Epithelial cell of esophagus (primary cell): ENCODE measurements around the gene TSSC4.
A peak's percentile ranks its signal among the peaks of the same experiment; 100 is the strongest.

Experiments
- DNase-seq: peaks from one replicate; pipeline ENCODE4 v3.0.0; 2010; ENCODE audit warnings: low read depth
- H3K4me3 ChIP-seq: 2 replicates; pipeline ENCODE4 v1.5.1; 2011; ENCODE audit warnings: mild to moderate bottlenecking, low read length, control low read depth
- TF ChIP-seq, protein P1 (sequence below): IDR thresholded peaks from 2 replicates; pipeline ENCODE4 v1.5.1; 2011; ENCODE audit warnings: low read depth, mild to moderate bottlenecking, low read length, control low read depth, inconsistent platforms; ENCODE audit not compliant: insufficient read depth; ENCODE audit errors: missing control alignments

Gene TSSC4

DNA sequence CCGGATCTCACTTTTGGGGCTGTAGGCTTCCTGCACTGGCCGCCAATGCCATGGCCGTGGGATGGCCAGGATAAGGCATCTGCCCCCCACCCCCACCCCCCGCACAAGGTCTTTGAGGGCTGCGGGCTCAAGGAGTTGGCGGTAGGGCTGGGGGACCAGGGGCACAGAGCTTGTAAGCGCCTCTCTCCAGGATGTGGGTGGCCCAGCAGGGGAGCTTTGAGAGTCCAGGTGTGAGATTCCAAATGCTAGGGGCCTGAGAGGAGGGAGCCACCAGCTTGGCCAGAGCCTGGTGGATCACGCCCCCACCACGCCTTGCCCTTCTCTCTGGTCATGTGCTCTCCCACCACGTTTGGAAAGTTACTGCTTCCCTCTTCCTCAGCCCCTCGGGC is 18.4 kb upstream of the TSSC4 start:
- TF ChIP-seq, protein P1, sequence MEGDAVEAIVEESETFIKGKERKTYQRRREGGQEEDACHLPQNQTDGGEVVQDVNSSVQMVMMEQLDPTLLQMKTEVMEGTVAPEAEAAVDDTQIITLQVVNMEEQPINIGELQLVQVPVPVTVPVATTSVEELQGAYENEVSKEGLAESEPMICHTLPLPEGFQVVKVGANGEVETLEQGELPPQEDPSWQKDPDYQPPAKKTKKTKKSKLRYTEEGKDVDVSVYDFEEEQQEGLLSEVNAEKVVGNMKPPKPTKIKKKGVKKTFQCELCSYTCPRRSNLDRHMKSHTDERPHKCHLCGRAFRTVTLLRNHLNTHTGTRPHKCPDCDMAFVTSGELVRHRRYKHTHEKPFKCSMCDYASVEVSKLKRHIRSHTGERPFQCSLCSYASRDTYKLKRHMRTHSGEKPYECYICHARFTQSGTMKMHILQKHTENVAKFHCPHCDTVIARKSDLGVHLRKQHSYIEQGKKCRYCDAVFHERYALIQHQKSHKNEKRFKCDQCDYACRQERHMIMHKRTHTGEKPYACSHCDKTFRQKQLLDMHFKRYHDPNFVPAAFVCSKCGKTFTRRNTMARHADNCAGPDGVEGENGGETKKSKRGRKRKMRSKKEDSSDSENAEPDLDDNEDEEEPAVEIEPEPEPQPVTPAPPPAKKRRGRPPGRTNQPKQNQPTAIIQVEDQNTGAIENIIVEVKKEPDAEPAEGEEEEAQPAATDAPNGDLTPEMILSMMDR = no peak
- no peak overlapping the region for H3K4me3 ChIP-seq
- DNase-seq = no peak

DNA sequence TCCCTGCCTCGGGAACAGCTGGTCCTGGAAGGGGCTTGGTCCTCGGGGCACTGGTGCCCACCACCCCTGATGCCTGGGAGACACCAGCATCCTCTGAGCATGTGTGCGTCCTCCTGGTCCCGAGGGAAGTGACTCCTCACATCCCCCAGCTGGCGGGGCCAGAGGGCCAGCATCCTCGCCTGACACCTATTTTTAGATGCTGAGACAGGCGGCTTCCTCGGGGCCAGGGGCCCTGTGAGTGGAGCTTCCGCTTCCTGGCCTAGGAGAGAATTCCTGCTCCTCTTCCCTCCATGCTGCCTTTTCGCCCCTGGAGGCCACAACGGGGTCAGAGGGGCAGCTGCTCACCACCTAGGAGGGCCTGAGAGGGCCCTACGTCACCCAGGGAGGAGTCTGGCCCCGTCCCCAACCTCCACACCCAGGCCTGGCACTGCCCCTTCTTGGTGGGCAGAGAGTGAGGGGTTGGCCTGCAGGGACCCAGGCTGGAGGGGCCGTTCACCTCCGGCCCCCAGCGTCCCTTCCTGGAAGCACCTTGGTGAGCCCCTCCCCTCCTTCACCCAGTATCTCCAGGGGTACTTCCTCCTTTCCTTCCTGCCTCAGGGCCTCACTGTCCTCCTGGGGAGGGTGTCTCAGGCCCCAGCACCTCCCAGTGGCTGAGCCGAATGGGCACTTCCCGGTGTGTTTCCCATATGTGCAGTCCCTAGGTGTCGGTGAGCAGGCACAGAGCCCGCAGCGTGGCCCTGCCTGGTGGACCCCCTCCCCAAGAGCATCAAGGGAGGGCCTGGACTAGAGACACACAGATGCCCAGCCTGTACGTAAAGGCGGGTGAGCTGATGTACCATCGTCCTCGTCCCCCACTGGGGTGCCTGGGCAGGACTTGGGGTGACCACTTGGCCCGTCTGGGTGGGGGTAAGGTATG is 17.4 kb upstream of the TSSC4 start:
- TF ChIP-seq, protein P1 = no peak
- DNase-seq = no peak
- H3K4me3 ChIP-seq = no peak overlapping the region

DNA sequence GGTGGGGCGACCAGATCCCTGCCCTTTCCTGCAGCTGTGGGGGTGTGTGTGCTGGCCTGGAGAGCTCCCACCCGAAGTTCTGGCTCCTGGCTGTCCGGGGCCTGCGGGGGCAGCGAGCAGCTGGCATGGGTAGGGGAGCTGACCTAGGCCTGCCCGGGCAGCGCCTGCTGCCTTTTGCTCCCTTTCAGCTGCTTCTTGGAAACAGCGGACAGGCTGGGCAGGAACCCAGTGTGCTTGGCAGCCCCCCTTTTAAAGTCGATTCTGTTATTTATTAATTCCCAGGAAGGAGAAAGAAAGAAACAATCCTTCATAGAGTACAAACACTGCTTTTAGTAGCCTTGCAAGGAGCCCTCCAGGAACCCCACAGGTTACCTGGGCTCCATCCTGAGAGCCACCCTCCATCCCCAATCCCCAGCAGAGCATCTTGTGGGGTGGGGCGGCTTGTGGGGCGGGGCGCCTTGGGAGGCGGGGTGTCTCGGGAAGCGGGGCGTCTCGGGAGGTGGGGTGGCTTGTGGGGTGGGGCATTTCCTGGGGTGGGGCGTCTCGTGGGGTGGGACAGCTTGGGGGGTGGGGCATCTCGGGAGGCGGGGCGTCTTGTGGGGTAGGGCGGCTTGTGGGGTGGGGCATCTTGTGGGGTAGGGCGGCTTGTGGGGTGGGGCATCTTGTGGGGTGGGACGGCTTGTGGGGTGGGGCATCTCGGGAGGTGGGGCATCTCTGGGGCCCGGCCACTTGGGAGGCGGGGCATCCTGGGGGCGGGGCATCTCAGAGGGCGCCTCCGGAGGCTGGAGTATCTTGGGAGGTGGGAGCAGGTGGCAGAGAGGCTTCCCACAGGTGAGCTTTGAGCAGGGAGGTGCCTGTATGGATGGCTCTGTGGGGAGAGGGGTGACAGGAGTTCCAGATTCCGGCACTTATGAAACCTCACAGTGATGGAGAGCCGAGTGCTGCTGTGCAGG is 16.4 kb upstream of the TSSC4 start:
- DNase-seq = peak; percentile 68
- H3K4me3 ChIP-seq = no peak overlapping the region
- TF ChIP-seq, protein P1 = no peak

DNA sequence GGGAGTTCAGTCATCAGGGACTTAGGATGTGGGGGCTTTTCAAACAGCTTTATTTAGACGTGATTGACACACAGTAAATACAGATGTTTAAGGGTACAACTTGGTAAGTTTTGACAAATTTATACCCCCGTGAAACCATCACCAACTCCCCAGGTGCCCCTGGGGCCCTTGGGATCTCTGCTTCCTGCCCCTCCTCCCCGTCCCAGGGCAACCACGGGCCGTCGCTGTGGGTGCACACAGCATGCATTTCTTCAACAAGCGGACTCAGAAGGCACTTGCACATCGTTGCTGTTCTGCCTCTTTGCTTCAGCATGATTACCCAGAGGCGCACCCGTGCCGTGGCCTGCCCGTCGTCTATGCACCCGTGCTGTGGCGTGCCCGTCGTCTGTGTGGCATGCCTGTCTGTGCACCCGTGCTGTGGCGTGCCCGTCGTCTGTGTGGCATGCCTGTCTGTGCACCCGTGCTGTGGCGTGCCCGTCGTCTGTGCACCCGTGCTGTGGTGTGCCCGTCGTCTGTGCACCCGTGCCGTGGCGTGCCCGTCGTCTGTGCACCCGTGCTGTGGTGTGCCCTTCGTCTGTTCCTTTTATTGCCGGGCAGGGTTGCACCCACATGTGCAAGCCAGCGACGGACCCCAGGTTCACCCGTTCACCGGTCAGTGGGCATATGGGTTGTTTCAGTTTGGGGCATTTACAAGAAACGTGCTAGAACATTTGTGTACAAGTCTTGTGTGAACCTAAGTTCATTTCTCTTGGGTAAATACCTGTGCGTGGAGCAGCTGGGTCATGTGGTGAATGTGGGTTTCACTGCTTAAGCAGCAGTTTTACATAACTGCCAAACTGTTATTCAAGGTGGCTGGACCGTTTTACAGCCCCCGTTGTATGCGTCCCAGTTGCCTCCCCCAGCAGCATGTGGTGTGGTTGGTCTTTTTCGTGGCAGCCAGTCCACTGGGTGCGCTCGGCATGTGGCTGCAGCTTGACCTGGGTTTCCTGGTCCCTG is 15.1 kb upstream of the TSSC4 start:
- TF ChIP-seq, protein P1 = no peak
- H3K4me3 ChIP-seq = no peak overlapping the region
- DNase-seq = no peak

DNA sequence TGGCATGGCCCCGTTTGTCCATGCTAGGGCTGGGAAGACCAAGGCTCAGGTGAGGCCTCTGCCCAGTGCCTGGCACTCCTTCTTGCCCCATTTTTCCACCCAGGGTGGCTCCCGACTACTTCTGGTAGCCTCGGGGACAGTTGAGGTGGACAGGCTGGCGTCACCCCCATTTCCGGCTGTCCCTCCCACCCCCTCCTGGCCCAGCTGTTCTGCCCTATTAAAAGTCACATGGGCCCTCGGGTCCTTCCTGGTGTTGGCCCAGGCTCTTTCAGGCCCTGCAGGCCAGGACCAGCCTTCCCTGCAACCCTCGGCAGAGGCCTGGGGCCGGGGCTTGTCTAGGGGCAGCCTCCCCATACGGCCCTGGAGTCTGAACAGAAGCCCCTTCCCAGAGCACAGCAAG is 14.0 kb upstream of the TSSC4 start:
- H3K4me3 ChIP-seq = no peak overlapping the region
- TF ChIP-seq, protein P1 = no peak
- no peak for DNase-seq
